NOMO-1 (cell line): ENCODE measurements around the gene ANKS3.
A peak's percentile ranks its signal among the peaks of the same experiment; 100 is the strongest.

ENCODE experiments used
- DNase-seq, 2 experiments: peaks; one replicate each; lab custom pipeline; 2025; ENCODE audit not compliant: unreplicated experiment in 2 of 2; lab: John Stamatoyannopoulos, UW

The ANKS3 gene

DNA sequence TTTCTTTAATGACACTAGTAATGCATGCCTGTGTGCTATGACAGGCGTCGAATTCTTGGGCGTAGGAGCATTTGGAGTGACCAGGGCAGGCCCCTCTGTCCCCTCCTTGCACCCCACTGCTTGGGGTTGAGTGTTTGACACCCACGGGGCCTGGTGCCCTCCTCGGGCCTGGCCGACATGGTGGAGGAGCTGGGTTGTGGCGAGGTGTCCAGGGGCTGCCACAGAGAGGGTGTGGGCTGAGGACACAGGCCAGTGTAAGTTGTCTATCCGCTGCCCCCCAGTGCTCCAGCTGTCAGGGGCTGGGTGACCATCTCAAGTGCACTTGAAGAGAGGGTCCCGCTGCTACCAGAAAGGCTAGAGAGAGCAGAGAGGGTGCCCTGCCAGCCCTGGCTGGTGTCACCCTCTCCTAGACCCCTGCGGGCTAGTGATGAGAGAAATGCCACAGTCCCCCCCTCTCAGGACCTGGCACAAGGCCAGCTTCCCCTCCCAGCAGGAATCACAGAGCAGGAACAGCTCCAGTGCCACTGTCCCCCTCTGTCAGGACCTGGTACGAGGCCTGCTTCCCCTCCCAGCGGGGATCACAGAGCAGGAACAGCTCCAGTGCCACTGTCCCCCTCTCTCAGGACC lies 79.0 kb downstream of the ANKS3 start:
- no peak for DNase-seq

GRCh38 chr16:4654011-4654963 lies 79.8 kb downstream of the ANKS3 start:
- no peak for DNase-seq

DNA sequence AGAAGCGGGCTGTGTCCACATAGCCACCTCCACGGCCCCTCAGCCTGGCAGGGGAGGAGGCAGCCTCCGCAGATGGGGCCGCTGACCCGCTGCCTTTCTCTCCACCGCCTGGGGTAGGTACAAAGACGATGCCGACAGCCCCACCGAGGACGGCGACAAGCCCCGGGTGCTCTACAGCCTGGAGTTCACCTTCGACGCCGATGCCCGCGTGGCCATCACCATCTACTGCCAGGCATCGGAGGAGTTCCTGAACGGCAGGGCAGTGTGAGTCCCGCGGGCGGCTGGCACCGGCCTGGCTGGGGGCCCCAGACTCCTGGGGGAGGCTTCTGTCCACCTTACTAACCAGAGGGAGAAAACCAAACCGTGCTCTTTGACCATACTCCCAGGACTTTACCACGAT lies 81.5 kb downstream of the ANKS3 start:
- no peak for DNase-seq

DNA sequence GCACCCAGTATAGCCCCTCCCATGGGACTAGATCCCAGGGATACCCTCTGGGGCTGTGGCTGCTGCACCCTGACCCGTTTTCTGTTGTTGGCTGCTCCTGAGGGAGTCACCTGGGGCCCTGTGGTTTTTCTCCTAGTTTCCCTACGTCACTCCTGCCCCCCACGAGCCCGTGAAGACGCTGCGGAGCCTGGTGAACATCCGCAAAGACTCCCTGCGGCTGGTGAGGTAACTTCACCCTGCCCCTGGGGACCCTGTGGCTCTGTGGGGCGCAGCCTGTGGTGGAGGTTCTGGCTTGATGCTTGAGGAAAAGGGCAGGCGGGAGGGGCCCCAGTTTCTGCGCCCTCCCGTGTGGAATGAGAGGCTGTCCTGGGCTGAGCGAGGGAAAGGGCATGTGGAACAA lies 82.2 kb downstream of the ANKS3 start:
- no peak for DNase-seq

- peak; percentile 29 to 44 for DNase-seq
Observed at GRCh38 chr16:4650443-4651074, 83.5 kb downstream of the ANKS3 start.

DNA sequence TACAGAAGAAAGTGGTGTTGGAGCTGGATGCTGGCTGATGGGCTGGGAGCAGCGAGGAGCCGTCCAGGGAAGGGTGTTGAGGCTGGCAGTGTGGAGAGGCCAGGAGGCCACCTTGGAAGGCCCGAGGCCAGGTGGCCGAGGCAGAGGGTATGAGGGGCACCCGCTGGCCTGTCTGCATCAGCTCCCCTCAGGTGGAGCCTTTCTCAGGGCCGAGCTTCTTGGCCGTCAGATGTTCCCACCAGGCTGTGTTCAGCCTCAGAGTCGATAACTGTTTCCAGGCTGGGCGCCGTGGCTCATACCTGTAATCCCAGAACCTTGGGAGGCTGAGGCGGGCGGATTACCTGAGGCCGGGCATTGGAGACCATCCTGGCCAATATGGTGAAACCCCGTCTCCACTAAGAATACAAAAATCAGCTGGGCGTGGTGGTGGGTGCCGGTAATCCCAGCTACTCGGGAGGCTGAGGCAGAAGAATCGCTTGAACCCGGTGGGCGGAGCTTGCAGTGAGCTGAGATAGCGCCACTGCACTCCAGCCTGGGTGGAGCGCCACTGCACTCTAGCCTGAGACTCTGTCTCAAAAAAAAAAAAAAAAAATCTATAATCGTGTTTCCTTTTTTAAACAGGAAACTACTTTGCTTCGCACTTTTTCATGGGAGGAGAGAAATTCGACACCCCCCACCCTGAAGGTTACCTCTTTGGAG lies 84.2 kb downstream of the ANKS3 start:
- no peak for DNase-seq

- DNase-seq, result no peak
Observed at GRCh38 chr16:4648917-4649316, 85.2 kb downstream of the ANKS3 start.

- DNase-seq, result no peak
Observed at GRCh38 chr16:4647644-4647980, 86.5 kb downstream of the ANKS3 start.

GRCh38 chr16:4646773-4647643 lies 87.1 kb downstream of the ANKS3 start:
- DNase-seq, result no peak
